ENCODE results near the gene SEC11C.

- TF ChIP-seq CTCF (IDR thresholded peaks at IDR 0.05) (no peak), POLR2A (IDR thresholded peaks at IDR 0.05) (no peak)
Observed at GRCh38 chr18:59114160-59114559, 25.5 kb upstream of the SEC11C start.

All from adrenal gland (tissue), 5 donors.